Measurements from ENCODE around the gene ZNF141.

DNA sequence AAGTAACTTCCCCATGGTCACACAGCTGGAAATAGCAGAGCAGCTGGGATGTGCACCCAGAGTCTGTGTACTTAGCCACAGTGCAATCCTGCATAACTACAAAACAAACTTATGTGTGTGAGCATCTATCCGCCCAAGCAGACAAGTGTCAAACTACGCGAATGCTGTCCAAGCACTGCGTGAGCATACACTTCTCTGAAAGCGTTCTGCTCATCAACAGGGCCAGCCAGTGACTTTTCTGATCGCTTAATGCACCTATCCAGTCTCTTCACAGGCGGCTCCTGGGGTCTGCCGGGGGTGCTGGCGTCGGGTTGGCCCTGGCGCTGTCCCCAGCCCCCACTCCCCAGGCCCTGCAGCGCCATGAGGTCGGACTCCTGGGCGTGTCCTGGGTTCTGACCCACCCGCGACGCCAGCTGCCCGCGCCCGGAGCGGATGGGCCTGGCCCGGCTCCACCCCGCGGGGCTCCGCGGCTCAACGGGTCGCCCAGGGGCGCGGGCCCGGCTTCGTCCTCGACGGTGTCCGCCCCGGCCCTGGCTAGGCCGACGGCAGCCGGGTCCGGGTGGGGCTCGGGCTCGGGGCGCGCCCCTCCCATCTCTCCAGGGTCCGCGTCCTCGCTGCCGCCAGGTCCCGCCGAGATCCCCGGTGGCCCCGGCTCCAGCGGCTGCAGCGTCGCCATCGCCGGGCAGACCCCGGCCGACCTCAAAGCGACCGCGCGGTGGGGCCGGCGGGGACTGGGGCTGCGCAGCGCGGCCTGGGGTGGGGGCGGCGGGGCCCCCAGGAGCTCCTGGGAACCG is 1.3 kb upstream of the ZNF141 start:
- TF ChIP-seq CTCF (IDR thresholded peaks at IDR 0.05): no peak
- TF ChIP-seq POLR2A (IDR thresholded peaks at IDR 0.05): no peak

All from prostate gland (tissue), 2 donors.